PC-3 (cell line): ENCODE data around the gene INTS1. TPM values are rescaled to one million over a fixed set of nuclear protein-coding genes. Genes with fewer than 3 reads are reported as not detected.
A peak's percentile ranks its signal among the peaks of the same experiment; 100 is the strongest.

ENCODE experiments used
- ATAC-seq: fragments of 200-7000 bp; cut with Tn5 transposase; 2 replicates; pipeline ENCODE4 v1.9.1; 2020; ENCODE audit warnings: mild to moderate bottlenecking, moderate library complexity
- BruUV-seq: library from RNA; stranded (reverse); fragments of 400-500 nt; replicated peaks from 2 replicates; lab custom pipeline; 2021; lab: Mats Ljungman, UMichigan
- CTCF ChIA-PET: fragments of 300-600 bp; sonication (Branson Sonifier 250); formaldehyde crosslinking; loops from one replicate; lab custom pipeline; 2022; ENCODE audit warnings: antibody characterized with exemption; lab: Charles Lee
- POLR2A ChIA-PET: fragments of 300-600 bp; sonication (Branson Sonifier 250); formaldehyde crosslinking; loops from one replicate; lab custom pipeline; 2022; ENCODE audit warnings: antibody characterized with exemption; ENCODE audit not compliant: unreplicated experiment; lab: Charles Lee
- DNase-seq: peaks from one replicate; pipeline ENCODE4 v3.0.0-alpha.2; 2015
- H2AFZ ChIP-seq: fragments of 300-600 bp; sonication (generic); 2 replicates; pipeline ENCODE4 v1.6.0; 2016; ENCODE audit warnings: antibody characterized with exemption, low read length
- H3F3A ChIP-seq: fragments of 300-600 bp; sonication (generic); one replicate; pipeline ENCODE4 v1.6.0; 2017; ENCODE audit warnings: antibody characterized with exemption, low read length, control low read depth, mild to moderate bottlenecking; ENCODE audit not compliant: unreplicated experiment
- H3K27ac ChIP-seq: fragments of 300-600 bp; sonication (generic); 2 replicates; pipeline ENCODE4 v1.5.1; 2016; ENCODE audit warnings: mild to moderate bottlenecking, low read length
- H3K27me3 ChIP-seq: fragments of 300-600 bp; sonication (generic); 2 replicates; pipeline ENCODE4 v1.6.1; 2016; ENCODE audit warnings: low read length, mixed read lengths
- H3K36me3 ChIP-seq: fragments of 300-600 bp; sonication (generic); 2 replicates; pipeline ENCODE4 v1.6.1; 2016; ENCODE audit warnings: low read depth, mixed run types, low read length, mixed read lengths
- H3K4me1 ChIP-seq: fragments of 300-600 bp; sonication (generic); 2 replicates; pipeline ENCODE4 v1.5.1; 2016; ENCODE audit warnings: low read length; ENCODE audit not compliant: insufficient read depth
- H3K4me2 ChIP-seq: fragments of 300-600 bp; sonication (generic); 2 replicates; pipeline ENCODE4 v1.6.0; 2016; ENCODE audit warnings: low read length
- H3K4me3 ChIP-seq: fragments of 300-600 bp; sonication (generic); 2 replicates; pipeline ENCODE4 v1.5.1; 2016; ENCODE audit warnings: mild to moderate bottlenecking, low read length, mixed read lengths
- H3K79me2 ChIP-seq: fragments of 300-600 bp; sonication (generic); 2 replicates; pipeline ENCODE4 v1.6.1; 2017; ENCODE audit warnings: low read length, mixed read lengths
- H3K9ac ChIP-seq: fragments of 300-600 bp; sonication (generic); 2 replicates; pipeline ENCODE4 v1.6.0; 2016; ENCODE audit warnings: mild to moderate bottlenecking, low read length
- H3K9me2 ChIP-seq: fragments of 300-600 bp; sonication (generic); replicated peaks from 2 replicates; pipeline ENCODE4 v1.6.1; 2016; ENCODE audit warnings: mixed run types, low read length, mixed read lengths
- H3K9me3 ChIP-seq: fragments of 300-600 bp; sonication (generic); 2 replicates; pipeline ENCODE4 v1.6.1; 2016; ENCODE audit warnings: low read length, mixed read lengths
- H4K20me1 ChIP-seq: fragments of 300-600 bp; sonication (generic); 2 replicates; pipeline ENCODE4 v1.6.1; 2016; ENCODE audit warnings: low read length, mixed read lengths
- CTCF ChIP-seq: fragments of 300-600 bp; sonication (generic); conservative IDR thresholded peaks from 2 replicates; pipeline ENCODE4 v1.5.1; 2017; ENCODE audit warnings: antibody characterized with exemption, low read depth, mild to moderate bottlenecking, low read length
- EZH2 ChIP-seq: fragments of 300-600 bp; sonication (generic); IDR thresholded peaks from one replicate; pipeline ENCODE4 v1.6.1; 2017; ENCODE audit warnings: antibody characterized with exemption, mild to moderate bottlenecking, low read length; ENCODE audit not compliant: unreplicated experiment
- EZH2phosphoT487 ChIP-seq: fragments of 300-600 bp; sonication (generic); IDR thresholded peaks from 2 replicates; pipeline ENCODE4 v1.6.1; 2018; ENCODE audit warnings: mild to moderate bottlenecking, antibody characterized with exemption, low read length, borderline replicate concordance
- intact Hi-C: fragments of 100-400 bp; cut with micrococcal nuclease; formaldehyde crosslinking; loops from 2 replicates; pipeline ENCODE4 v1.9.0; 2023
- total RNA-seq: library from RNA; depleted of rRNA; stranded (reverse); fragments of >200 nt; gene quantifications from 2 replicates; pipeline ENCODE4 v1.2.3, GENCODE V29; 2014

Gene INTS1
- total RNA-seq, 1 experiment from 2014 or later = 62.9 TPM

DNA sequence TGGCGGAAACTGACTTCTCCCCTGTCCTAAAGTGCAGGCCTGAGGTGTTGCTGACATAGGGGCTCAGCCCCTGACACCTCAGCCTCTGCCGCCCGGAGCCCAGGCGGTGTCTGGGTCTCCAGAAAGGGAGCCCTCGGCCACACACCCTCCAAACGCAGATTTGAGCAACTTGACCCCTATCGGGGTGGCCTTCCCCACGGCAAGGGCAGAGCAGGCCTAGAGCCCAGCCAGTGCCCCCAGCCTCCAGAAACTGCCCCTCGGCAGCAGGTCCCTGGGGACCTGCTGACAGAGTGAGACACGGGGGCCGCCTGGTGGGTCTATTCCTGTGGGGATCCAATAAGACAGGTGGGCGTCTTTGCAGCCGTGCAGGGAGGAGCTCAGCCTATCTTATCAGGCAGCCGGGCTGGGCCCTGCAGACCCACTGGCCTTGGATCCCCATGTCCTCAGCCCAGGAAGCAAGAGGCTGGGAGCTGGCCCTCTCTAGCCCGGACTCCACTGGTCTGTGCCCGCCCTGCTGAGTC lies 40.8 kb upstream of the INTS1 start:
- Histone ChIP-seq H4K20me1 (no peaks in the 10 kb centered on the region), H3K27me3 (no peaks in the 10 kb centered on the region), H3K9me3 (no peaks in the 10 kb centered on the region), H3K9ac (no peak overlapping the region), H3K4me1 (no peaks in the 10 kb centered on the region), H3K27ac (no peak overlapping the region), H3K79me2 (peaks cover under 1% of the 10 kb centered on the region; the same call in 1 of the 2 replicates), H3K4me3 (no peak overlapping the region), H3K4me2 (no peak overlapping the region), H3F3A (no peaks in the 10 kb centered on the region), H3K9me2 (no peaks in the 10 kb centered on the region), H2AFZ (no peak overlapping the region), H3K36me3 (no peaks in the 10 kb centered on the region)
- TF ChIP-seq EZH2 (no peak), EZH2phosphoT487 (no peak), CTCF (no peak)
- ChIA-PET CTCF (no interaction called here), POLR2A (no interaction called here)
- no TSS peak for BruUV-seq
- intact Hi-C loops = no loop called here
- DNase-seq (no peak), ATAC-seq (no peak)

DNA sequence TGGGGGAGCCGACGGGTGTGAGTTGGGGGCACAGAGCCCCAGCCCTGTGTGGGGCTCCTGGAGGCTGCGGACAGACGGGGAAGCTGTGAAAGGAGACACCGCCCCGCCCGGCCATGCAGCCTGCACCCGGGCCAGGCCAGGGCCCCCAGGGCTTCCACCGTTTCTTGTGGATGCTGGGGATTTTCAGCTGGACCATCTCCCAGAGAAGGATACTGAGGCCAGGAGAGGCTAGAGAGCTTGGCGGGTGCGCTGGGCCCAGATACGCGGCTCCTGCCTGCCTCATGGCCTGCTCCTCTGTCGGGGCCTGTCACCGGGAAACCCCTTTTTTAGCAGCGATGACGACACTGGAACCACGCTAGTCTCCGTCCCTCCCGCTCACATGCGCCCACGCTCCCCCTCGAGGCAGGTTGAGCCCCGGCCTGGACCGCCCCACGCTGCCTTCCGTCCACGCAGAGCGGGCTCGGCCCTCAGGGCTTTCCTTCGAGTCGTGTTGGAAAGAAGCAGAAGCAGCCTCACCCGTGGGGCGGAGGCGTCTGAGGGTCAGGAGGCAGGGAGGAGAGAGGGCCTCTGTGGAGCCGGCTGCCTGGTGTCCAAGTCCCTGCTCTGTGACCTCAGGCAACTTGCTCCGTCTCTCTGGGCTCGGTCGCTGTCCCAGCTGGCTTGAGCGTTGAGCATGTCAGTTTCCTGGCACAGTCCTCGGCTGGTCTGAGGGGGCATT lies 40.1 kb upstream of the INTS1 start:
- ChIA-PET POLR2A (interaction anchor here (0.6 to 1.1 kb wide), 2 partner anchors 11 to 115 kb away, joined by 5 to 8 read pairs; partner anchors contain the start of gene TMEM184A), CTCF (no interaction called here)
- H4K20me1 ChIP-seq = no peaks in the 10 kb centered on the region
- H3K9ac ChIP-seq = no peak overlapping the region
- no peak overlapping the region for H2AFZ ChIP-seq
- H3K9me3 ChIP-seq = no peaks in the 10 kb centered on the region
- intact Hi-C loops = no loop called here
- TF ChIP-seq CTCF (no peak), EZH2phosphoT487 (no peak), EZH2 (no peak)
- H3K9me2 ChIP-seq = no peaks in the 10 kb centered on the region
- ATAC-seq (peak; percentile 12), DNase-seq (no peak)
- no peak overlapping the region for H3K4me3 ChIP-seq
- no peak overlapping the region for H3K27ac ChIP-seq
- H3F3A ChIP-seq = no peaks in the 10 kb centered on the region
- peaks cover 6% of the 10 kb centered on the region for H3K36me3 ChIP-seq
- H3K79me2 ChIP-seq = peaks cover 7% of the 10 kb centered on the region; the same call in 1 of the 2 replicates
- H3K4me2 ChIP-seq = no peak overlapping the region
- no peaks in the 10 kb centered on the region for H3K4me1 ChIP-seq
- no peaks in the 10 kb centered on the region for H3K27me3 ChIP-seq
- BruUV-seq = no TSS peak

DNA sequence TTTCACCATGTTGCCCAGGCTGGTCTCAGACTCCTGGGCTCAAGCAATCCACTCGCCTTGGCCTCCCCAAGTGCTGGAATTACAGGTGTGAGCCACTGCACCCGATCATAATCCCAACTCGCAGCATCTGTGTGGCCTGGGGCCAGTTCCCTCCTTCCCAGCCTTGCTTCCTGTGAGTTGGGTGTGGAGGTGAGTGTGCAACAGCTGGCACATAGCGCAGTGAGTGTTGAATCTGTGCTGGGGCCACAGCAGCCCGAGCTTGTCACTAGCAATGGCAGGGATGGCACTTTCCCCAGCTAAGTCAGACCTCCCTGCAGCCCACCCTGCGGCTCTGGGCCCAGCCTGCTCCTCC lies 39.6 kb upstream of the INTS1 start:
- no peaks in the 10 kb centered on the region for H3K9me2 ChIP-seq
- no peak overlapping the region for H3K4me2 ChIP-seq
- no peaks in the 10 kb centered on the region for H3K4me1 ChIP-seq
- H3K9ac ChIP-seq = no peak overlapping the region
- no peaks in the 10 kb centered on the region for H3K9me3 ChIP-seq
- peaks cover 12% of the 10 kb centered on the region for H3K79me2 ChIP-seq
- no TSS peak for BruUV-seq
- CTCF ChIA-PET = no interaction called here
- H4K20me1 ChIP-seq = no peaks in the 10 kb centered on the region
- H3K36me3 ChIP-seq = peaks cover 12% of the 10 kb centered on the region
- H2AFZ ChIP-seq = no peak overlapping the region
- POLR2A ChIA-PET = interaction anchor here (0.6 to 1.1 kb wide), 2 partner anchors 12 to 114 kb away, joined by 5 to 8 read pairs; partner anchors contain the start of gene TMEM184A
- H3K27ac ChIP-seq = no peak overlapping the region
- DNase-seq (no peak), ATAC-seq (peak; percentile 25)
- H3K27me3 ChIP-seq = no peaks in the 10 kb centered on the region
- intact Hi-C loops = no loop called here
- TF ChIP-seq CTCF (no peak), EZH2phosphoT487 (no peak)
- H3F3A ChIP-seq = no peaks in the 10 kb centered on the region
- no peak overlapping the region for H3K4me3 ChIP-seq
